IMR-90 (cell line): ENCODE measurements around the gene CYP8B1. TPM values are rescaled to one million over a fixed set of nuclear protein-coding genes. Genes with fewer than 3 reads are reported as not detected.

Experiments used
- ATAC-seq: fragments of 200-7000 bp; cut with Tn5 transposase; 2 replicates; pipeline ENCODE4 v1.9.1; 2020; ENCODE audit warnings: low read depth, mild to moderate bottlenecking, moderate library complexity
- BruUV-seq: library from RNA; stranded (reverse); fragments of 400-500 nt; replicated peaks from 2 replicates; lab custom pipeline; 2021; lab: Mats Ljungman, UMichigan
- CTCF ChIA-PET: fragments of 300-600 bp; formaldehyde crosslinking; extraction: SDS; loops from one replicate; lab custom pipeline; 2021; ENCODE audit warnings: antibody characterized with exemption; lab: Yijun Ruan, JAX
- POLR2A ChIA-PET: fragments of 300-600 bp; sonication (Branson Sonifier 250); formaldehyde crosslinking; loops from one replicate; lab custom pipeline; 2022; ENCODE audit warnings: antibody characterized with exemption; ENCODE audit not compliant: unreplicated experiment; lab: Charles Lee
- DNase-seq: peaks from one replicate; pipeline ENCODE4 v3.0.0; 2013
- H2AFZ ChIP-seq: replicated peaks from 2 replicates; pipeline ENCODE3; 2013; ENCODE audit warnings: low read length, mild to moderate bottlenecking; ENCODE audit not compliant: poor library complexity
- H2AK5ac ChIP-seq: 2 replicates; pipeline ENCODE4 v1.6.1; 2013; ENCODE audit warnings: low read depth, low read length, inconsistent platforms
- H2AK9ac ChIP-seq: replicated peaks from 2 replicates; pipeline ENCODE3; 2013; ENCODE audit warnings: mild to moderate bottlenecking, low read depth, low read length, moderate library complexity; ENCODE audit not compliant: poor library complexity
- H2BK120ac ChIP-seq: 2 replicates; pipeline ENCODE4 v1.6.1; 2013; ENCODE audit warnings: low read depth, low read length, inconsistent platforms
- H2BK15ac ChIP-seq: 3 replicates; pipeline ENCODE4 v1.6.1; 2013; ENCODE audit warnings: low read depth, low read length, inconsistent platforms
- H2BK20ac ChIP-seq: 2 replicates; pipeline ENCODE4 v1.6.1; 2013; ENCODE audit warnings: low read depth, mild to moderate bottlenecking, inconsistent platforms, low read length, moderate library complexity
- H2BK5ac ChIP-seq: 2 replicates; pipeline ENCODE4 v1.6.1; 2013; ENCODE audit warnings: mild to moderate bottlenecking, low read depth, low read length, inconsistent platforms; ENCODE audit not compliant: poor library complexity, severe bottlenecking
- H3K14ac ChIP-seq: replicated peaks from 2 replicates; pipeline ENCODE4 v1.6.1; 2013; ENCODE audit warnings: low read depth, low read length, inconsistent platforms
- H3K18ac ChIP-seq: 2 replicates; pipeline ENCODE4 v1.6.1; 2013; ENCODE audit warnings: low read depth, low read length, control low read depth
- H3K23ac ChIP-seq: 2 replicates; pipeline ENCODE4 v1.6.1; 2013; ENCODE audit warnings: low read depth, low read length, inconsistent platforms
- H3K27ac ChIP-seq: 2 replicates; pipeline ENCODE4 v1.5.1; 2013; ENCODE audit warnings: mild to moderate bottlenecking, control low read depth, low read length; ENCODE audit not compliant: insufficient read depth
- H3K27me3 ChIP-seq: 2 replicates; pipeline ENCODE4 v1.6.1; 2013; ENCODE audit warnings: low read length; ENCODE audit not compliant: control insufficient read depth, insufficient read depth
- H3K36me3 ChIP-seq: 2 replicates; pipeline ENCODE4 v1.6.1; 2013; ENCODE audit warnings: low read length, mixed read lengths; ENCODE audit not compliant: control insufficient read depth, insufficient read depth
- H3K4ac ChIP-seq: 2 replicates; pipeline ENCODE4 v1.6.1; 2013; ENCODE audit warnings: low read depth, low read length, inconsistent platforms
- H3K4me1 ChIP-seq: 2 replicates; pipeline ENCODE4 v1.6.1; 2013; ENCODE audit warnings: low read length, mixed read lengths; ENCODE audit not compliant: control insufficient read depth, insufficient read depth
- H3K4me2 ChIP-seq: 2 replicates; pipeline ENCODE4 v1.6.1; 2013; ENCODE audit warnings: low read depth, mild to moderate bottlenecking, control low read depth, low read length, moderate library complexity
- H3K4me3 ChIP-seq: 2 replicates; pipeline ENCODE4 v1.5.1; 2013; ENCODE audit warnings: low read depth, mild to moderate bottlenecking, control low read depth, low read length, moderate library complexity; ENCODE audit not compliant: insufficient read depth
- H3K56ac ChIP-seq: 2 replicates; pipeline ENCODE4 v1.6.1; 2013; ENCODE audit warnings: low read length, inconsistent platforms; ENCODE audit not compliant: insufficient read depth; ENCODE audit errors: extremely low read depth
- H3K79me1 ChIP-seq, 2 experiments: 2 replicates each; pipeline ENCODE4 v1.6.1; 2013; ENCODE audit warnings: low read length in 2 of 2, inconsistent platforms in 1 of 2, low read depth in 1 of 2
- H3K9ac ChIP-seq: 2 replicates; pipeline ENCODE4 v1.6.1; 2013; ENCODE audit warnings: low read depth, low read length, control low read depth
- H3K9me1 ChIP-seq: 2 replicates; pipeline ENCODE4 v1.6.1; 2013; ENCODE audit warnings: low read length, inconsistent platforms; ENCODE audit not compliant: insufficient read depth
- H3K9me3 ChIP-seq: 2 replicates; pipeline ENCODE4 v1.6.1; 2013; ENCODE audit warnings: low read length; ENCODE audit not compliant: control insufficient read depth, insufficient read depth
- H4K20me1 ChIP-seq: 2 replicates; pipeline ENCODE4 v1.6.1; 2013; ENCODE audit warnings: low read length, inconsistent platforms; ENCODE audit not compliant: insufficient read depth
- H4K5ac ChIP-seq: 2 replicates; pipeline ENCODE4 v1.6.1; 2013; ENCODE audit warnings: mild to moderate bottlenecking, low read depth, low read length, control low read depth
- H4K8ac ChIP-seq, 2 experiments: 2 replicates each; pipeline ENCODE4 v1.6.1; 2013; ENCODE audit warnings: low read depth in 2 of 2, low read length in 2 of 2, control low read depth in 1 of 2, inconsistent platforms in 1 of 2
- H4K91ac ChIP-seq: 2 replicates; pipeline ENCODE4 v1.6.1; 2013; ENCODE audit warnings: low read depth, low read length, inconsistent platforms; ENCODE audit not compliant: insufficient read depth
- BHLHE40 ChIP-seq: fragments of 150-350 bp; IDR thresholded peaks from 2 replicates; pipeline ENCODE4 v1.6.1; 2016; ENCODE audit warnings: mild to moderate bottlenecking, low read depth, low read length
- CEBPB ChIP-seq: IDR thresholded peaks from 2 replicates; pipeline ENCODE4 v1.6.1; 2012; ENCODE audit warnings: low read depth, low read length, improper control_type of control experiment
- CHD1 ChIP-seq: IDR thresholded peaks from 2 replicates; pipeline ENCODE4 v1.6.1; 2012; ENCODE audit warnings: low read depth, low read length, improper control_type of control experiment
- FOS ChIP-seq: fragments of 150-350 bp; IDR thresholded peaks from 2 replicates; pipeline ENCODE4 v1.6.1; 2016; ENCODE audit warnings: low read depth, low read length
- MAFK ChIP-seq: IDR thresholded peaks from 2 replicates; pipeline ENCODE4 v1.6.1; 2012; ENCODE audit warnings: low read depth, low read length, improper control_type of control experiment
- NFE2L2 ChIP-seq: fragments of 150-350 bp; IDR thresholded peaks from 2 replicates; pipeline ENCODE4 v1.6.1; 2016; ENCODE audit warnings: low read depth, mild to moderate bottlenecking, low read length
- POLR2A ChIP-seq: IDR thresholded peaks from 2 replicates; pipeline ENCODE4 v1.6.1; 2012; ENCODE audit warnings: mild to moderate bottlenecking, low read depth, low read length
- RCOR1 ChIP-seq: IDR thresholded peaks from 2 replicates; pipeline ENCODE4 v1.6.1; 2012; ENCODE audit warnings: mild to moderate bottlenecking, low read length, improper control_type of control experiment; ENCODE audit not compliant: insufficient replicate concordance
- dilution Hi-C: fragments of 300-500 bp; cut with HindIII; formaldehyde crosslinking; loops from one replicate; pipeline ENCODE4 v1.14.3; 2018; ENCODE audit warnings: low sequenced_read_pairs; ENCODE audit not compliant: unreplicated experiment
- in situ Hi-C: fragments of 300-500 bp; cut with MboI; formaldehyde crosslinking; loops from 3 replicates; pipeline ENCODE4 v1.14.3; 2019; ENCODE audit warnings: low sequenced_read_pairs, inconsistent platforms, mixed read lengths
- intact Hi-C: fragments of 100-400 bp; cut with micrococcal nuclease; formaldehyde crosslinking; loops from 2 replicates; pipeline ENCODE4 v1.10.0; 2022
- polyA plus RNA-seq, 3 experiments: library from polyadenylated mRNA; depleted of rRNA; stranded (reverse); fragments of >200 nt; gene quantifications; 2 replicates each; pipeline ENCODE4 v1.2.3, GENCODE V29; 2012; ENCODE audit warnings: low replicate concordance in 1 of 3
- total RNA-seq: library from RNA; depleted of rRNA; stranded (reverse); fragments of >200 nt; gene quantifications from 2 replicates; pipeline ENCODE4 v1.2.3, GENCODE V29; 2012

Gene CYP8B1
- total and polyA plus RNA-seq, 2 of the 4 experiments (the other 2 are of a cell fraction): not detected

- no peak for TF ChIP-seq RCOR1
Measured at GRCh38 chr3:42855547-42856380, 19.9 kb downstream of the CYP8B1 start (continued).

GRCh38 chr3:42855219-42855546, 20.5 kb downstream of the CYP8B1 start:
- dilution Hi-C loops (no loop called here), in situ Hi-C loops (no loop called here), intact Hi-C loops (no loop called here)
- ChIA-PET POLR2A (no interaction called here), CTCF (no interaction called here)
- Histone ChIP-seq H3K9me1 (no peaks in the 10 kb centered on the region), H3K4me2 (no peak overlapping the region), H3K4ac (no peak overlapping the region), H3K14ac (no peak overlapping the region), H3K56ac (no peak overlapping the region), H2BK5ac (no peak overlapping the region), H3K36me3 (no peaks in the 10 kb centered on the region), H4K5ac (no peak overlapping the region), H2BK15ac (no peak overlapping the region), H3K4me1 (no peaks in the 10 kb centered on the region), H4K8ac (no peak overlapping the region), H4K91ac (no peak overlapping the region), H2AK5ac (no peak overlapping the region), H3K18ac (no peak overlapping the region), H3K4me3 (no peak overlapping the region), H3K9me3 (no peaks in the 10 kb centered on the region), H3K79me1 (no peaks in the 10 kb centered on the region), H2BK120ac (no peak overlapping the region), H3K27me3 (peaks cover 40% of the 10 kb centered on the region), H2AFZ (no peak overlapping the region), H2BK20ac (no peak overlapping the region), H2AK9ac (no peak overlapping the region), H3K9ac (no peak overlapping the region), H3K23ac (no peak overlapping the region), H4K20me1 (no peaks in the 10 kb centered on the region), H3K27ac (no peak overlapping the region)
- no TSS peak for BruUV-seq
- no peak for DNase-seq
- ATAC-seq: no peak
- TF ChIP-seq CEBPB (no peak), RCOR1 (no peak), MAFK (no peak), CHD1 (no peak), FOS (no peak), NFE2L2 (no peak), POLR2A (no peak), BHLHE40 (no peak)
